ENCODE data around the gene ZNF70. TPM values are rescaled to one million over a fixed set of nuclear protein-coding genes. Genes with fewer than 3 reads are reported as not detected.

Gene ZNF70
- total and polyA plus RNA-seq, 12 donors, result 0.94 to 6.1 (median 4.6) TPM

- 40 to 96% (median 89%) methylated on average over 1 to 16 of the region's 16 CpGs for WGBS, 4 donors
Measured at GRCh38 chr22:23779083-23779482, 28.2 kb upstream of the ZNF70 start.

GRCh38 chr22:23778577-23778900 lies 27.6 kb upstream of the ZNF70 start:
- WGBS, 4 donors, result 80 to 86% (median 82%) methylated on average over 3 of the region's 3 CpGs; no CpG with 5 or more reads in 1 of the 4 donors
- DNase-seq, result no peak
- no peaks in the 10 kb centered on the region for H3K9me3 ChIP-seq (replicated peaks in 1 of 3)
- intact Hi-C loops (cut with DNase I), result no loop called here
- TF ChIP-seq POLR2A (IDR thresholded peaks at IDR 0.05), result no peak
- TF ChIP-seq CTCF (IDR thresholded peaks at IDR 0.05), result no peak
- H3K27ac ChIP-seq, result no peak overlapping the region
- no peaks in the 10 kb centered on the region for H3K4me1 ChIP-seq (replicated peaks in 1 of 2)
- H3K4me3 ChIP-seq, result no peak overlapping the region
- no peaks in the 10 kb centered on the region for H3K27me3 ChIP-seq
- H3K36me3 ChIP-seq (replicated peaks in 1 of 2), result no peaks in the 10 kb centered on the region

More at GRCh38 chr22:23779083-23779482, 28.2 kb upstream of the ZNF70 start:
- no peaks in the 10 kb centered on the region for H3K4me1 ChIP-seq (replicated peaks in 1 of 2)
- TF ChIP-seq POLR2A (IDR thresholded peaks at IDR 0.05) (no peak), CTCF (IDR thresholded peaks at IDR 0.05) (no peak)
- H3K36me3 ChIP-seq (replicated peaks in 1 of 2), result no peaks in the 10 kb centered on the region
- H3K27ac ChIP-seq, result no peak overlapping the region
- H3K4me3 ChIP-seq, result no peak overlapping the region
- intact Hi-C loops (cut with DNase I), result no loop called here
- no peaks in the 10 kb centered on the region for H3K9me3 ChIP-seq (replicated peaks in 1 of 3)
- H3K27me3 ChIP-seq, result no peaks in the 10 kb centered on the region
- no peak for DNase-seq

- 72 to 93% (median 89%) methylated on average over 5 to 11 of the region's 11 CpGs for WGBS, 4 donors
- no peak for DNase-seq
- no peaks in the 10 kb centered on the region for H3K4me1 ChIP-seq (replicated peaks in 1 of 2)
- H3K4me3 ChIP-seq, result no peak overlapping the region
- TF ChIP-seq POLR2A (IDR thresholded peaks at IDR 0.05), result no peak
- TF ChIP-seq CTCF (IDR thresholded peaks at IDR 0.05), result no peak
- H3K27me3 ChIP-seq, result no peaks in the 10 kb centered on the region
- no peaks in the 10 kb centered on the region for H3K36me3 ChIP-seq (replicated peaks in 1 of 2)
- H3K9me3 ChIP-seq (replicated peaks in 1 of 3), result no peaks in the 10 kb centered on the region
- H3K27ac ChIP-seq, result no peak overlapping the region
- intact Hi-C loops (cut with DNase I), result no loop called here
Measured at GRCh38 chr22:23777776-23778576, 27.1 kb upstream of the ZNF70 start.

GRCh38 chr22:23775779-23776375 lies 25.0 kb upstream of the ZNF70 start:
- H3K27me3 ChIP-seq, result no peaks in the 10 kb centered on the region
- no peaks in the 10 kb centered on the region for H3K36me3 ChIP-seq (replicated peaks in 1 of 2)
- H3K27ac ChIP-seq, result no peak overlapping the region
- WGBS, 4 donors, result 81 to 88% (median 85%) methylated on average over 3 of the region's 3 CpGs
- H3K4me3 ChIP-seq, result no peak overlapping the region
- TF ChIP-seq POLR2A (IDR thresholded peaks at IDR 0.05) (no peak), CTCF (IDR thresholded peaks at IDR 0.05) (no peak)
- DNase-seq, result no peak
- H3K9me3 ChIP-seq (replicated peaks in 1 of 3), result no peaks in the 10 kb centered on the region
- intact Hi-C loops (cut with DNase I), result no loop called here
- peaks cover 0 to 6% of the 10 kb centered on the region in 2 donors for H3K4me1 ChIP-seq (replicated peaks in 1 of 2)

Data from adrenal gland (tissue), 12 donors.